A673 (cell line): Measurements from ENCODE around the gene STKLD1.

ENCODE experiments used
- CTCF ChIP-seq: fragments of 300-800, 200-600 bp; sonication (generic); conservative IDR thresholded peaks from 2 replicates; pipeline ENCODE4 v1.5.1; 2017; ENCODE audit warnings: low read depth, mild to moderate bottlenecking, antibody characterized with exemption, low read length, moderate library complexity, mixed read lengths
- EZH2 ChIP-seq: fragments of 200-600 bp; sonication (generic); IDR thresholded peaks from 2 replicates; pipeline ENCODE4 v1.6.1; 2017; ENCODE audit warnings: borderline replicate concordance, low read depth, mild to moderate bottlenecking, mixed read lengths, antibody characterized with exemption, low read length; ENCODE audit not compliant: poor library complexity, severe bottlenecking

GRCh38 chr9:133369933-133370332, 6.2 kb upstream of the STKLD1 start:
- TF ChIP-seq CTCF (no peak), EZH2 (no peak)
